GM19351 (cell line): ENCODE data around the gene F11R.
"Not testable (repeated sequence)": the region's sequence is repeated elsewhere in the genome, so short reads cannot be mapped to it uniquely, and the experiment has no call there.

Source experiments
- ATAC-seq: cut with Tn5 transposase; IDR thresholded peaks from one replicate; pipeline ENCODE4 v1.9.1; 2021; ENCODE audit warnings: mild to moderate bottlenecking, moderate library complexity; ENCODE audit not compliant: unreplicated experiment

Gene F11R

DNA sequence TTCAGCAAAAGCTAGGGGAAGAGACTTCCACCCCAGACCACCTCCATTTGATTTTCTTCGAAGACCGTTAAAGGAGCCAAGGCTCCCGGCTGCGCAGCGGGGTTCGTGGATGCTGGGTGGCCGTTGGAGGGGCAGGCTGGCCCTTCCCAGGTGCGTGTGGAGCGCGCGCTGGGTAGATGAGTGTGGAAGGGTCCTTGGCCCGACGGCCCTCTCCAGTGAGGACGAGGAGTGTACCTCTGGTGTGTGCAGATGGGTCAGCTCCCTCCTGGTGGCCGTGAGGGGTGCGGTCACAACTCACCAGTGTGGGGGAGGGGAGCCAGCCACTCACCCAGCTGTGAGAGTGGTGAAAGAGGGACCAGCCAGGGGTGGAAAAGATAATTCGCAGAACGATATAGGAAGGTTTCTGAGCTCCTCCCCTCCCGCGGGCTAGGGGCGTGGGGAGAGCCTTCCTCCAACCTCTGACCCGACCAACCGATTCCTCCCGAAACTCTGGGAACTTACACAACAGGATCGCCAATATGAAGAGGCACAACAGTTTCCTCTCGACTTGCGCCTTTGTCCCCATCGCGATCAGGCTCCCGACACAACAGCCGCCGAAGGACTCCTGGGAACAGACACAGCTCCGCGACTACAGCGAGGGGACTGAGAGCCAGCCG lies at the start of gene F11R:
Gene F11R (minus strand): TSS at position 644 of the 656 bp plus-strand sequence. CDS start 79 bp downstream, at position 565.
- peak; percentile 36 for ATAC-seq

DNA sequence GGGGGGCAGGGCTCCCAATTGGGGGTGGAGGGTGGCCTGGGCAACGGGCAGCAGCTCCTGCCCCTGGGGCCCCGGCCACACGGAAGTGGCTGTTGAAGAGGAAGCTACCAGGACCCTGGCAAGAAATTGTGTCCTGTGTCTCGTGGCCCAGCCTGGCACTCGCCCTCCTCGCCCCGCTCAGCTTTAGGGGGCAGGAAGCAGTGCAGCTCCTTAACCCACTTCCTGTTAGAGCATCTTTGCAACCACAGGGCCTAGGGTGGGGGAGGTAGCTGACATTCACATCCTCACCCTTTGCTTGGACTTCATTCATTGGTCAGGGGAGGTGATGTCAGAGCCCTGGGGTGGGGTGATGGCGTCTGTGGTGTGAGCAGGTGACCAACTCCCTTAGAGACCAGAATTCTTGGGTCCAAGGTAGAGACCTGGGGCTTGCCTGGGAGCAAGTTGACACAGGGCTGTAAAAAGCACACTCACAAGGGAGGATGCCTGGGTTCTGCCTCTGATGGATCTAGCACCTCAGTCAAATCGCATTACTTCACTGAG lies 48.8 kb upstream of the F11R start, which contains the start of gene ARHGAP30:
Gene ARHGAP30 (minus strand): TSS at position 161 of the 540 bp plus-strand sequence. CDS start 267 bp downstream, outside the sequence.
- peak; percentile 90 for ATAC-seq

DNA sequence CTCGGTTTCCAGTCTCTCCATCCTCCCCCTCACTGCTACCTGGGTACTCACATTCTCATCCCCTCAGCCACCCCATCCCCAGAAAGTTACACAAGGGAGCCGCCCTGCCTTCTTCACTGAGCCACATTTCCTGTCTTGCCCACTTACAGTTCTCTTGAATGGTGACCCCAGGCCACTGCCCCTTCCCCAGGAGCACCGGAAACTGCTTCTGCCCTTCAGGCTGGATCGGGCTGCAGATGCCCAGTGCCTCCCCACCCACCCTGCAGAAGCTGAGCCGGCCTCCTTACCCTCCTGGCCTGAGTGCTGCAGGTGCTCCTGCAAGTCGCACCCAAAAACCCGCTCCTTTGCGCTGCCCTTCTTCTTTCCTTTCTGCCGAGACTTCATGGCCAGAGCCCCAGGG lies 48.3 kb upstream of the F11R start:
- peak; percentile 3 for ATAC-seq

DNA sequence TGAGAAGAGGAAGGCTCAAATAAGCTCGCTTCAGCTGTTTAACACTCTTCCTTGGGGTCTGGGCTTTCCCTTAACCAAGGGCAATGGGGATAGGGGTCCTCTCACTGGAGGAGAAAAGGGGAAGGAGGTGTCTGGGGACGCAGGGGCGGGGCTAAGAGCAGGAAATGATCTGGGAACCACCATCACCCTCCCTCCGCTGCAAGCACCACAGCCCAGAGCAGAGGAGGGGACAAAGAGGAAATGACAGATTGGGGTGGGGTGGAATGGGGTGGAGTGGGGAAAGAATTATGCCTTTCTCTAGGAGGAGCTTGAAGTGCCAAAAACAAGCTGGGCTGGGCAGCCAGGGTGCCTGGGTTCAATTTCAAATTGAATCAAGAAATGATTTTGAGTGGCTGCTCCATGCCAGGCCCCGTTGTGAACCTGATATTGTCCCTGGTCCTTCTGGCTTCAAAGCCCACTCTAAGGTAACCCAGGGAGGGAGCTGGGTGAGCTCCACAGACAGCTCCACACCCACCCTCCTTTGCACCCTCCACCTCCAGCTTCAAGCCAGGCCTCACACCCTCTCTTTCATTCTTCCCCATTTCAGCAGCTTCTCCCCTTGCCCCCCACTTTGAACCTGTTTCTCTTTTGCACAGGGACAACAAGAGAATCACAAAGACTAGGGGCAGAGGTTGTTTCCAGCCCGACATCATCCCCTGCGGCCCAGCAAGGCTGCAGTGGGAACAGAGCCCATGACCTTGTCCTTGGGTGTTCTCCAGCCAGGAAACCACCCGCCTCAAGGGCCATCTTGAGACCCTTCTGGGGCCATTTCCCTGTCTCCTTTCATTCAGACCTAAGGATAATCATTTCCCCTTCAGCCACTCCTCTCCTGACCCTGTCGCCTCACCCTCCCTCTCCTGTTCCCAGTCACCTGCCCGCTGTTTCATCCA lies 47.6 kb upstream of the F11R start:
- peak; percentile 50 for ATAC-seq

DNA sequence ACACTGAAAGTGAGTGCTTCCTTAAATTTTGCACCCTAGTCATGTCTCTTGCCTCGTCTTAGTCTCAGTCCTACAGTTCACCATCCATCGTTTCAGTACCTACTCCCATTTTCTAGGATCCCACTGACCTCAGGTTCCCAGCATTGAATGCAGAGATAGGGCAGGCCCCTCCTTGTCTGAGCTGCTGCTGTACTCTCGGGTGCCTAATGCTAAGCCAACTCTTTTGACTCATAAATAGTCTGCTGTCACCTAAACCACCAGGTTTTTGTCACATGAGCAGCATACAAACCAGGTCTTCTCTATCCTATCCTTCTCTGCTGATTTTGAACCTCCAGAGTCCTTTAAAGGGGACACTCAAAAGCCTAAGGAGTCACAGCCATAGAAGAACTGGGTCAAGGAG lies 45.7 kb upstream of the F11R start:
- no peak for ATAC-seq

DNA sequence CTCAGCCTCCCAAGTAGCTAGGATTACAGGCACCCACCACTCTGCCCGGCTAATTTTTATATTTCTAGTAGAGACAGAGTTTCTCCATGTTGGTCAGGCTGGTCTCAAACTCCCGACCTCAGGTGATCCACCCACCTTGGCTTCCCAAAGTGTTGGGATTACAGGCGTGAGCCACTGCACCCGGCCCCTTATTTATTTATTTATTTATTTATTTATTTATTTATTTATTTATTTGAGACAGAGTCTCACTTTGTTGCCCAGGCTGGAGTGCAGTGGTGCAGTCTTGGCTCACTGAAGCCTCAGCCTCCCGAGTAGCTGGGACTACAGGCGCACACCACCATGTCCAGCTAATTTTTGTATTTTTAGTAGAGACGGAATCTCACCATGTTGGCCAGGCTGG lies 44.7 kb upstream of the F11R start:
- not testable (repeated sequence) for ATAC-seq

DNA sequence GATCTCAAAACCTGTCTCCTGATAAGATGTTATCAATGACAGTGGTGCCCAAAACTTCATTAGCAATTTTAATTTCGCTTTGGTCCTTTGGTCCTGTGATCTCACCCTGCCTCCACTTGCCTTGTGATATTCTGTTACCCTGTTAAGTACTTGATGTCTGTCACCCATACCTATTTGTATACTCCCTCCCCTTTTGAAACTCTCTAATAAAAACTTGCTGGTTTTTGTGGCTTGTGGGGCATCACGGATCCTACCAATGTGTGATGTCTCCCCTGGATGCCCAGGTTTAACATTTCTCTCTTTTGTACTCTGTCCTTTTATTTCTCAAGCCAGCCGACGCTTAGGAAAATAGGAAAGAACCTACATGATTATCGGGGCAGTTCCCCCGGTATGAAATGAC lies 43.0 kb upstream of the F11R start:
- ATAC-seq: not testable (repeated sequence)

DNA sequence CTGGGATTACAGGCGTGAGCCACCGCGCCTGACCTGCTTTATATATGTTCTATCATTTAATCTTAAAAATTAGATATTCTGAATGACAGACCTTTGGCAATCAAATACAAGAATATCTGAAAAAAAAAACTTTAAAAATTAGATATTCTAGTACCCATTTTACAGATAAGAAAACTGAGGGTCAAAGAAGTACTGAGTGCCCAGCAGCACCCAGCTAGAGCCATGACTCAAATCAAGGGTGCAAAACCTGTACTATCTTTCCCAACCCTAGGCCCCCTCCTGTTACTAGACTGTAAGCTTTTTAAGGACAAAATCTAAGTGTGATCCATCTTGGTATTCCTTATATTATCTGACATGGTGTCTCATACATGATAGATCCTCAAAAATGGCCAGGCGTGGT lies 40.5 kb upstream of the F11R start:
- ATAC-seq: no peak

DNA sequence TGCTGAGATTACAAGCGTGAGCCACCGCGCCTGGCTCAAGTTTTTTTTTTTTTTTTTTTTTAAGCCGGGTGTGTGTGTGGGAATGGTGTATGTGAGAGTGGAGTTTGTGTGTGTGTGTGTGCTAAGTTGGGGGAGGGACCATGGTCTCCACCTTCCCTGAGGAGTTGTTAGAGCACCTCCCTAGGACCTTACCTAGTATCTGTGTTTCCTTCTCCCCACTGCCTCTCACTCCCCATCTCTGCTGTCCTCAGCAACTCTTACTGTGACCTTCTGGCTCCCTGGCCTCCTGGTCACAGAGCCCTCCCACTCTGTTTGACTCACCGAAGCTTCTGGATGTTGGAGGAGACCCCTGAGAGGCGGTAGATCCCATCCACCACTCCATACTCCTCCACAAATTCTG lies 38.3 kb upstream of the F11R start:
- ATAC-seq: no peak

DNA sequence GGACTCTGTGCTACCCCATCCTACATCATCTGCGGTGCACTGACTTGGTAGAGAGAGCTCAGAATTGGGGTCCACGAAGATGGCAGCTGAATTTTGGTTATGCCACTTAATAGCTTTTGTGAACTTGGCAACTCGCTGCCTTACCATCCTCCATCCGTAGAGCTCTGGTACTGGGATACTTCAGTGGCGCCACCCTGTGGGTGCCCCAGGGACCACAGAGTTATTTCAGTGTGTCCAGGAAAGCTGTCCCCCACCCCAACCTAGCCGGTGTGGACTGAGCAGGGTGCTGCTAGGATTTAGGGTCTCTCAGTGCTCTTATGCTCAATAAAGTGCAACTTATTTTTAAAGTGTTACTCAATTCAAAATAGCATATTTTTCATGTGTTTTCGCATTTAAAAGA lies 33.9 kb upstream of the F11R start:
- ATAC-seq: no peak

DNA sequence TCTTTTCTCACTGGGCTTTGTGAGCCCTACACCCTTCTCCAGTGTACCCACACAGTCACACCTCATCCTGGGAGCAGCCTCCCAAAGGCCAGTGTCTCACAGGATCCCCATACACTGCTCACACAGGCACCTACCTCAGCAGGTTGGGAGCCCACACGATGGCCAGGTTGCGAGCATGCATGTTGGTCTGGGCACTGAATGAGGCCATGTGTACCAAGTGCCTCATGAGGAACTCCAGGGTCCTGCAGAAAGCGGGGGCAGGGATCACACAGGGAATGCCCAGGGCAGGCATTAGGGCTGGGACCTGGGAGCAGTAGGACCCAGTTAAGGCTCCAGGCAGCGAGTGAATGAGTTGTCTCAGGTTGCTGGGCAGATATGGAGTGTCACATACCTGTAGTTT lies 33.3 kb upstream of the F11R start:
- no peak for ATAC-seq

DNA sequence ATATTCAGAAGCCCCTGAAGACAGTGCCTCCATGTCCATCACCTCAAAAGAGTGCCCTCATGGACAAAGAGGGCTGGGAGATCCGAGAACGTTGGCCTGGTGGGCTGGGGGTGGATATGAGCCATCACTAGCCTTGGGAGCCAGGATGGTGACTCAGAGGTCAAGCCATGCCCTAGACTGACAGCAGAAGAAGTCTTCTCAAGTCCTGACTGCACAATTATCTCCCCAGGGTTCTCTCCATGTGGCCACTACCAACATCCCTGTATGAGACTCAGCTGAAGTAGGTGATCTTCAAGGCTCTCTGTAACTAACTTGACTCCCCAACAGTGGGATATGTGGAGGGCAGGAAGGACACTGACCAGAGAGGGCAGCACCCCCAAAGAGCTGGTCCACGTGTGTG lies 31.9 kb upstream of the F11R start:
- no peak for ATAC-seq

DNA sequence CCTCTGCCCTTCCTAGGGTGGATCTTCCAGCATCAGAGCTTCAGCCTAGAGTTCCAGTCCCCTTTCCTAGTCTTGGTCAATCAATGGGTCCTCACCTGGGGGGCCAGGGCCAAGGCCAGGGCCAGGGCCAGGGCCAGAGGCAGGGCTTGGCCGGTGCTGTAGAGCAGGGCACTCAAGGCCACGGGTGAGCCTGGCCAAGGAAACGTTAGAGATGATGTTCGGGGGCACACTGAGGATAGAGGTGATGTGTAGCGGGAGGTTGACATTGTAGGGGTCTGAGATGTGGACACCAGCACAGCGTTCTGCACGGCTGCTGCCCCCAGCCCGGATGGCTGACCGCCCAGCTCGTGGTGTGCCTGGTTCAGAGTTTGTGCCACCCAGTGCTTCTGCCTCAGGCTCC lies 30.3 kb upstream of the F11R start:
- ATAC-seq: no peak

DNA sequence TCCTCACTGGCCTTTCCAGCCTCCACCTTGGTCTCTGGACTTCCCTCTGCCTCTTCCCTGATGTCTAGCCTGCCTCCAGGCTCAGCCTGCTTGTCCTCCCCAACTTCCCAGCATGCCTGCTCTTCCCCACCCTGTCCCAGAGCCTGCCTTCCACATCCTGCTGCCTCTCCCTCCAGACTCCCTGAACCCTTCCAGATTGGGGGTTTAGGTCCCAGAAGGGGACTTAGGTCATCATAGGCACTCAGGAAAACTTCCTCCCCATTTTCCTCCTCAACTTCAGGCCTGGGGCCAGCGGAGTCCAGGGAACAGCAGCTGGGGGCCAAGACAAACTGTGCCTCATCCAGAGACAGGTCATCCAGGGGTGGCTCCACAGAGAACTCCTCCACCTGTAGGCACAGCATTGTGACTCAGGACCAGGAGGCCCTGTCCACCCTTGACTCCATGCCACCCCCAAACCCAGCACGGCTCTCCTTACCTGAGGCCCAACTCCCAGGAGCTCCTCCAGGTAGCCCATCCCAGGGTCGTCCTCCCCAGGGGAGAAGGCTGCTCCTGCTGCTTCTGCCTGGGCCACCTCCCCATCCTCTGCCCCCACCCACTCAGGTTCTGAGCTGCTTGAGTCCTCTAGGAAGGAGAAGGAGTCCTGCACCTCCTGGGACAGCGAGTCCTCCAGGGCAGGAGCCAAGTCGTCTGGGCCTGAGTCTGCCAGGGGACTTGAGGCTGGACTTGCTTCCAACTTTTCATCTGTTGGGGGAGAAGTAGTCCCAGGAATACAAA lies 28.2 kb upstream of the F11R start:
- ATAC-seq: no peak

DNA sequence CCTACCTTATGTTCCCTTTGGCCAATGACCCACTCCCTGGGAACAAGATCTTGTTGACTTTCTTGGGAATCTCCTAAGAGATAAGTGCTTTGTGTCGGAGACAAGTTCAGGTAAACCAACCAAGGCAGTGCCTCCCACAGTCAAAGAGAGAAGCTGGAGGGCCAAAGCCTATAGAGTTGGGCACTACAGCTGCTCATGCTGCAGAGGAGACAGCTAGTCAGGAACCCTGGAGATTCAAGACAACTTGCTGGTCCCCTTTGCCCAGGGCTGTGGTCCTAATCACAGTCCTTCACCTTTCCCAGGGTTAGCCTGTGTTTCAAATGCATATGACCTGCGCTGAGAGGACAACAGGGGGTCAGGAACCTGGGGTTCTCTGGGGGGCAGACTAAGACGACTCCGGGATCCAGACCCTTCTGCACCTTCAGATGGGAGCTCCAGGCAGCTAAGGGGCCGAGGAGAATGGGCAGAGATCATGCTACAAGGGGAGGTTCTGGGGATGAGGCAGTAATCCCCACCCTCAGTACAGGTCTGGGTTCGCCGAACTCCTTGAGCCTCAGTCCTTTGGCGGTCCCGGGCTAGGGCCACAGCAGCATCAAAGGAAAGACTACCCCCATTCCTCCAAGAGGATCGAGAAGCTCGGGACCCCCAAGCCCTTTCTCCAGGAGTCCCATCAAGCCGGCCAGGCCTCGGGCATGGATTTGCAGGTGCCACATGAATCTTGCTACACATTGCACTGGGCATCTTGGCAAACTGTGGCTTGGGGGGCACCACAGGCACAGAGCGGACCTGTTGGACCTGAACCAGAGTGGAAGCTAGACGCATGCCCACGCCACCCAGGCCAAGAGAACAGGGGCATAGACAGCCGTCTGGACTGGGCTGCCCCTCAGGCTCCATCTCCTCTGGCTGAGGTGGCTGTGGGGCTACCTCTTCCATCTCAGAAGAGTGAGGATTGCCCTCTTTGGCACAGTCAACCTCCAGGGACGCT lies 26.8 kb upstream of the F11R start:
- ATAC-seq: no peak

DNA sequence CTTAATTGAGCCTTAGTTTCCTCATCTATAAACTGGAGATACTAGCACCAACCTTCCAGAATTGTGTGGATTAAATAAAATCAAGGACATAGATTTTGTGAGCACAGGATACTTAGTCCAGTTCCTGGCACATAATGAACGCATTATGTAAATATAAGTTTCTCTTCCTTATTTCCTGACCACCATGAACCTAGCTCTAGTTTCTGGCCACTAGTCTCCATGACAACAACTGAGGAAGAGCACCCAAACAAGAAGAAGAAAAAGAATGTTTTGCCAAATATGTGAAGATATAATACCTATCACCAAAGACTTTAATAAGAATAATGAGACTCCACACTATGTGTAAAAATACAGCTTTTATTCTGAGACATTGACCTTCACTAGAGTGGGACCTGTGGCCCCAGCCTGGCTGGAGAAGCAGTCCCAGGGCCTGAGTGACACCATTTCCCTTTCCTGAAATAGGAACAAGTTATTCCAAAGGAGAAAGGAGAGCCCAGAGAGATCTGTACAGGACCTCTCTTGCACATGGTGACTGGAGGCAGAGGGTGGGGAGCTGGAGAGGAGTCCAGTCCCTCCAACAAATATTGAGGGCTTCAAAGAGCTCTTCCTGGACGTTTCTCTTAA lies 25.8 kb upstream of the F11R start:
- peak; percentile 44 for ATAC-seq

DNA sequence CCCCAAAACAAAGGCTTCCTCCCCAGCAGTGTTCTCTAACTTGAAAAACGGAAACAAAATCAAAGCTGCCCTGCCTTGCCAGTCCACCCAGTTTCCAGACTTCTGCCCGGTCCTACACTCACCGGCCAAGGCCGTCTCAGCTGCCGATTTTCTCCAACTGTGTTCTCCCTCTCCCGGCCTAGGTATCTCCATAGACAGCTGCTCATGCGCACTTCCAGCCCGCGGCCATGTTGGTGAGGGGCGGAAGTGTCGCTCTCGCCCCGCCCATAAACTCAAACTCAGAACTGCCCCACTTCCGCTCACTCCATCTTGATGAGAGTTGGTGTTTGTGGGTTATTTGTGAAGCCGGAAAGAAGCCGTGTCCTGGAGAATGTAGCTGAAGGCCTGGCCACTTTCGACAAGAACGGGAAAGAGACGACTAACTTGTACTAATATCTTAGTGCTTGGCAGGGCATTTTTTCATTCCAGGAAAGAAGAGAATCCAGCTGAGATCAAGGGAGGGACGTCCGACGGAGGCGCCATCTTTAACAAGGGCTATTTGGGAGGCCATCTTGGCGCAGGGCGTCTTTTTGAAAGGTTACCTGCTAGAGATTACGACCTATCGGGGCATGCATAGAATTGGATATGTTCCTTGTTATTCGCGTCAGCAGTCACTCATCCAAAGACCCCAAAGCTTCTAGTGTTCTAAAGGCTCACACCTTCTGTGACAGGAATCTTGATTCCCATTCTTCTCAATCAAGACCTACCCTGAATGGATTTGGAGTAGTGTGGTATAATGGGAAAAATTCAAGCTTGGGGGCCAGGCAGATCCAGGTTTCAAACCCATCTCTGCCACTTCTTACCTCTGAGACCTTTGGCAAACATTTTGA lies 25.0 kb upstream of the F11R start, which contains the start of gene USF1:
Gene USF1 (minus strand): TSS at position 242 of the 869 bp plus-strand sequence. CDS start 2,702 bp downstream, outside the sequence.
- ATAC-seq: peak; percentile 61
